DOHH2 (cell line): ENCODE results near the gene MLH1.

Experiments
- CTCF ChIP-seq: fragments of 200-600 bp; sonication (generic); IDR thresholded peaks from one replicate; pipeline ENCODE4 v1.5.1; 2014; ENCODE audit warnings: antibody characterized with exemption, mild to moderate bottlenecking, low read depth, low read length; ENCODE audit not compliant: poor library complexity, severe bottlenecking
- EZH2phosphoT487 ChIP-seq: fragments of 200-600 bp; sonication (generic); IDR thresholded peaks from 2 replicates; pipeline ENCODE4 v1.6.1; 2017; ENCODE audit warnings: borderline replicate concordance, mild to moderate bottlenecking, antibody characterized with exemption, low read length, moderate library complexity, mixed read lengths

DNA sequence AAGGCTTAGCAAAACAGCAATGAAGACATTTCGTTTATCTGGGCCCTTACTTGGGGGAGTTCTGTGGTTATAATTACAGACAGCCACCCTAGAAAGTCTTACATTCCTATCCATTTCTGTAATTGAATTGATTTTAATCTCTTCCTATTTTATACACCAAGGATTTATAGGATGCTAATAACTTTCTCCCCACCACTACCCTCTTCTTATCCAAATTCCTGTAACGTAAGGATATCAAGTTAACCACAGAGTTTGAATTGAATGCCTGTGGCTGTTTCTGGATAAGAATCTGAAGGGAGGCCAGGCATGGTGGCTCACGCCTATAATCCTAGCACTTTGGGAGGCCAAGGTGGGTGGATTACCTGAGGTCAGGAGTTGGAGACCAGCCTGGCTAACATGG is 78.6 kb downstream of the MLH1 start:
- no peak for TF ChIP-seq CTCF
- no peak for TF ChIP-seq EZH2phosphoT487
